Activated CD8-positive, alpha-beta memory T cell treated with anti-CD3 and anti-CD28 coated beads for 1 hour (primary cell): Measurements from ENCODE around the gene RHBDF2.
A peak's percentile ranks its signal among the peaks of the same experiment; 100 is the strongest.
"Not testable (repeated sequence)": the region's sequence is repeated elsewhere in the genome, so short reads cannot be mapped to it uniquely, and the experiment has no call there.

Experiments used
- DNase-seq, 2 donors: peaks; one replicate each; pipeline ENCODE4 v3.0.0-alpha.2; 2020; ENCODE audit warnings: low read depth in 1 of 2; ENCODE audit errors: extremely low read depth in 1 of 2

Gene RHBDF2

GRCh38 chr17:76538281-76538931, 37.2 kb upstream of the RHBDF2 start:
- no peak for DNase-seq

GRCh38 chr17:76537578-76538280, 36.5 kb upstream of the RHBDF2 start, which contains the start of gene CYGB:
CYGB (minus strand) TSS chr17:76537709; CDS start chr17:76537542, 167 bp downstream.
- DNase-seq, result no peak

DNA sequence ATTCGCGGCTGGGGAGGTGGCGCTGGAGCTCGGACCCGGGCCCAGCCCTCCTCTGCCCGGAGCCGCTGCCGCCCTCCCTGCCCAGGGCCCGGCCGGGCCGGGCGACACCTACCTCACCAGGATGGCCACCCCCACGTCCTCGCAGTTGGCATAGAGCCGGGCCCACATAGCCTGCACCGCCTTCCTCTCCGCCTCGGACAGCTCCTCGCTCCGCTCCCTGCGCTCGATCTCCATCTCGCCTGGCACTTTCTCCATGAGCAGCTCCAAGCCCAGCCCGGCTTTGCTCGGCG, 36.0 kb upstream of the RHBDF2 start:
- DNase-seq, result no peak

- DNase-seq, result no peak
Measured at GRCh38 chr17:76536511-76537287, 35.5 kb upstream of the RHBDF2 start.

DNA sequence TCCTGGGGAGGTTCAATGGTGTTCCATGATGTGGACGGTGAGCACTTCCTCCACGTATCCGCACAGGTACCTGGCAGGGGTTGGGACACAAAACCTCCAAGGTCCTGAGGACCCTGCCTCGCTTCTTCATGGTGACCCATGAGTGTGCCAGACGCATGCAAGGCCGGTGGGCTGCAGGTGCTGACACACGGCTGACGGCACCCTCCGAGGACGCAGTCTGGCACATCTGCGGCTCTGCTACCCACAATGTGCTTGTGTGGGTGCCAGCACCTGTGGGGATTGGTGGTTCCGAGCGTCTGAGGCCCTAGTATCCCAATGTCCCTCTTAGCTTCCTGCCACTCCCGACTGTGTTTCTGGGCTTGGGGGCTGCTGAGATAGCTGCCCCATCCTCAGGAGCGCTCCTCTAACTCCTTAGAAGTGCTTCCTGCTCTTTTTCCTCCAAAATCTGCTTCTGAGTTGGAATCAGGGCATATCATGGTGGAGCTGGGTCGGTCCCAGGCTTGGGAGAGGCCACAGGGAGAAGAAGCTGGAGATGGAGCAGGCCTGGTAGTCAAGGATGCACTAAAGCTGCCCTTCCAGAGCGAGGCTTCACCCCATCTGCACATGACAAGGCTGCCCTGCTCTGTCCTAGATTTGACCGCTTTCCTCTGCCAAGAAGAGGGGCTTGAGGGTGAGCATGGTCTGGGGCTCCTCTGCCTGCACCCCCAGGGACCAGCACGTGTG, 34.7 kb upstream of the RHBDF2 start:
- DNase-seq, result no peak

- DNase-seq, result no peak
Measured at GRCh38 chr17:76534831-76535732, 33.9 kb upstream of the RHBDF2 start.

- DNase-seq, result not testable (repeated sequence)
Measured at GRCh38 chr17:76533640-76534359, 32.6 kb upstream of the RHBDF2 start.

GRCh38 chr17:76532072-76532651, 30.9 kb upstream of the RHBDF2 start:
- DNase-seq, result no peak

GRCh38 chr17:76531486-76532038, 30.3 kb upstream of the RHBDF2 start:
- DNase-seq, result no peak

- DNase-seq, result no peak
Measured at GRCh38 chr17:76530811-76531485, 29.7 kb upstream of the RHBDF2 start.

- DNase-seq, result no peak
Measured at GRCh38 chr17:76530095-76530723, 29.0 kb upstream of the RHBDF2 start.

GRCh38 chr17:76529224-76530094, 28.2 kb upstream of the RHBDF2 start:
- no peak for DNase-seq

DNA sequence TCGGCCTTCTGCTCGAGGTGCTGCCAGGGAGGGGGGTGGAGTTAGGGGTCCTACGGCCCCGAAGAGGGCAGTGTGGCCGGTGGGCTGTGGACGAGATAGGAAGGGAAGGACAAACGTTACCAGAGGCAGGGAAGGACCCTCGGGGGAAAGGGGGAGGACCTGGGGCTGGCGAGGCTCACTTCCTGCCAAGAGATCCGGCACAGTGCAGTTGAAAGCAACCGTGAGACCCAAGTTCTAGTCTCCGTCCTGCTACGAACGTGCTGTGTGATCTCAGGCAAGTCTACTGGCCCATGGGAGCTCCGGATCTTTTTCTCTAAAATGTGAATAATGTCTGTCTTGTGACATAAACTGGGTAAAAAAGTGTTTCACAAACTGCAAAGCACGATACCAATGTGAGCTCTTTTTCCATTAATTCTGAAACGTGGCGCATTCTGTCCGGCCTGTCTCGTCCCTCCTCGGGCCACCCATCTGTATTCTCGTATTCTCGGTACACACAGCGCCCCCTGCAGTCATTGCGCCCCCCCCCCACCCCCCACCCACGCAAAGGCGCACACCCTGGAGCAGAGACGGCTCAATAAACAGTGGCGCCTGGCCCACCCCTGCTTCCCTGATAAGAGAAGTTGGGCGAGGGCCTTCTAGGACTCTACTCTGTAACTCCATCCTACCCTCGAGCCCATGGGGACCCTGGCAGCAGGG, 27.5 kb upstream of the RHBDF2 start:
- DNase-seq, result no peak

GRCh38 chr17:76528156-76528527, 26.9 kb upstream of the RHBDF2 start:
- DNase-seq, result no peak

DNA sequence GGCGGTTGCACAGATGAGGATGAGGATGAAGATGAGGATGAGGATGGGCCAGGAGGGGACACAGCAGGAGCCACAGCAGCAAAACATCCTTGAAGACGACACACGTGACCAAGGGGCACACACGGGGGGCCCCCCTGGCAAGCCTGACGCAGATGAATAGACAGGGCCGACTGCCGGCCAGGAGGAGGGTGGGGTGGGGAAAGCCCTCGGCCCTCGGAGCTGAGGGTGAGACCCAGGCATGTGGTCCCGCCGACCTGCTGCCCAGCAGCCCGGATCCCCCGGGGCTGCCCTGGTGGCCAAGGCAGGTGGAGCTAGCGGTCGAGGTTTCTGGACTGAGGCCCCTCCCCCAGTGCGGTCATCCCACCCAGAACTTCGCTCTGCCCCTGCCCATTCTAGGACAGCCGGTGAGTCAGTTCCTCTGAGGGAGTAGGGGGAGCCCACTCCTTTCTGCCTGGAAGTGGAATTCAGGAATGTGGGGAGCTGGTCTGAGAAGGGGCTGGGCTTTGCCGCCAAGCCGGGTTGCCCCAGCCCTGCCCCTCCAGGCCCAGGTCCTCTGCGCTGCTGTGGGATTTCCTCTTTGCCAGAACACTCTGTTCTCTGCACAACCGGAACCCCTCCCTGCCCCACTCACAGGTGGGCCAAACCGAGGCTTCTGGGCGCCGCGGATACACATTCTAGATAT, 26.3 kb upstream of the RHBDF2 start:
- DNase-seq, result peak; percentile 27 to 28

DNA sequence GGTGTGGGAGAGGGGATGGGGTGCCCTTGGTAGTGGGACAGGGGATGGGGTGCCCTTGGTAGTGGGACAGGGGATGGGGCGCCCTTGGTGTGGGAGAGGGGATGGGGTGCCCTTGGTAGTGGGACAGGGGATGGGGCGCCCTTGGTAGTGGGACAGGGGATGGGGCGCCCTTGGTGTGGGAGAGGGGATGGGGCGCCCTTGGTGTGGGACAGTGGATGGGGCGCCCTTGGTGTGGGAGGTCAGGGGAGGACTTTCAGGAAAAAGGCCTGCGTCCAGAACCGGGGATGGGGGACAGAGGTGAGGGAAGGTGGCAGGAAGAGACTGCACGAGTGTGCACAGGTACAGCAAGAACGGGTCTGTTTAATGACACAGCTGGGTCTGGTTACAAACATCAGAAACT, 25.8 kb upstream of the RHBDF2 start:
- DNase-seq, result not testable (repeated sequence)
